Caco-2 (cell line): Measurements from ENCODE around the gene INO80B. TPM values are rescaled to one million over a fixed set of nuclear protein-coding genes. Genes with fewer than 3 reads are reported as not detected.

Experiments used
- BruUV-seq: library from RNA; stranded (reverse); fragments of 400-500 nt; replicated peaks from 2 replicates; lab custom pipeline; 2021; lab: Mats Ljungman, UMichigan
- CTCF ChIA-PET: fragments of 300-600 bp; sonication (Branson Sonifier 250); formaldehyde crosslinking; loops from one replicate; lab custom pipeline; 2022; ENCODE audit warnings: antibody characterized with exemption; lab: Charles Lee
- POLR2A ChIA-PET: fragments of 300-600 bp; sonication (Branson Sonifier 250); formaldehyde crosslinking; loops from one replicate; lab custom pipeline; 2022; ENCODE audit warnings: antibody characterized with exemption; lab: Charles Lee
- DNase-seq, 2 experiments: peaks; one replicate each; pipeline versions ENCODE4 v3.0.0 to v3.0.0-alpha.2; 2020 to 2022
- H3K27me3 ChIP-seq: replicated peaks from 2 replicates; pipeline ENCODE4 v1.6.0; 2011; ENCODE audit warnings: low read length; ENCODE audit not compliant: control insufficient read depth, insufficient read depth
- H3K36me3 ChIP-seq: 2 replicates; pipeline ENCODE4 v1.5.1; 2011; ENCODE audit warnings: low read length; ENCODE audit not compliant: control insufficient read depth, insufficient read depth
- H3K4me1 ChIP-seq: fragments of 250-450 bp; sonication (Bioruptor Pico); 2 replicates; pipeline ENCODE4 v1.5.1; 2020; ENCODE audit warnings: mild to moderate bottlenecking
- H3K4me3 ChIP-seq: 2 replicates; pipeline ENCODE4 v1.5.1; 2011; ENCODE audit warnings: low read depth, mild to moderate bottlenecking, control low read depth, low read length
- H3K9me3 ChIP-seq: fragments of 250-450 bp; sonication (Bioruptor Pico); 2 replicates; pipeline ENCODE4 v1.5.1; 2020; ENCODE audit warnings: mild to moderate bottlenecking, moderate library complexity
- H3K27ac Mint-ChIP-seq: one replicate; pipeline ENCODE4 v1.8.0; 2022; ENCODE audit warnings: mixed read lengths; ENCODE audit not compliant: unreplicated experiment
- H3K27me3 Mint-ChIP-seq: one replicate; pipeline ENCODE4 v1.8.0; 2022; ENCODE audit warnings: mixed read lengths; ENCODE audit not compliant: insufficient read depth, unreplicated experiment
- H3K36me3 Mint-ChIP-seq: one replicate; pipeline ENCODE4 v1.8.0; 2022; ENCODE audit warnings: mild to moderate bottlenecking, mixed read lengths; ENCODE audit not compliant: insufficient read depth, unreplicated experiment
- H3K4me1 Mint-ChIP-seq: one replicate; pipeline ENCODE4 v1.8.0; 2022; ENCODE audit warnings: low read depth, mixed read lengths; ENCODE audit not compliant: unreplicated experiment
- H3K4me3 Mint-ChIP-seq: one replicate; pipeline ENCODE4 v1.8.0; 2022; ENCODE audit warnings: mild to moderate bottlenecking, moderate library complexity, mixed read lengths; ENCODE audit not compliant: unreplicated experiment
- H3K9me3 Mint-ChIP-seq: one replicate; pipeline ENCODE4 v1.8.0; 2022; ENCODE audit warnings: mixed read lengths; ENCODE audit not compliant: unreplicated experiment
- CTCF ChIP-seq, 2 experiments: fragments of 200-600 bp in 1 of 2; IDR thresholded peaks; 1 replicate in 1 of 2; 2 replicates in 1 of 2; pipeline versions ENCODE4 v1.5.1 to v1.8.0; 2011 to 2022; ENCODE audit warnings: antibody characterized with exemption in 1 of 2, control low read depth in 1 of 2, inconsistent platforms in 1 of 2, low read depth in 1 of 2, low read length in 1 of 2, mild to moderate bottlenecking in 1 of 2, moderate library complexity in 1 of 2; ENCODE audit not compliant: insufficient read depth in 1 of 2, severe bottlenecking in 1 of 2, unreplicated experiment in 1 of 2
- intact Hi-C: fragments of 100-400 bp; cut with micrococcal nuclease; formaldehyde crosslinking; loops from one replicate; pipeline ENCODE4 v1.10.0; 2022; ENCODE audit not compliant: unreplicated experiment
- total RNA-seq: library from RNA; stranded (reverse); gene quantifications from 2 replicates; pipeline ENCODE4 v1.2.3, GENCODE V29; 2022

The INO80B gene
- total RNA-seq, 1 experiment from 2014 or later: 25.2 TPM

GRCh38 chr2:74488643-74489481 lies 34.0 kb downstream of the INO80B start:
- ChIA-PET CTCF (interaction anchor here (0.5 to 2.0 kb wide), 5 partner anchors 10 to 48 kb away, joined by 3 to 9 read pairs (median 4); partner anchors contain the start of genes LBX2 and PCGF1), POLR2A (interaction anchor here (0.7 to 2.0 kb wide), 6 partner anchors 13 to 48 kb away, joined by 4 to 17 read pairs (median 5); partner anchors contain the start of genes INO80B, LBX2 and MRPL53)
- Mint-ChIP-seq H3K27ac (peak overlapping the region; percentile 39), H3K9me3 (no peaks in the 10 kb centered on the region), H3K4me3 (peak overlapping the region; percentile 51), H3K27me3 (no peaks in the 10 kb centered on the region), H3K4me1 (peaks cover 28% of the 10 kb centered on the region), H3K36me3 (peaks cover 44% of the 10 kb centered on the region)
- H3K9me3 ChIP-seq: no peaks in the 10 kb centered on the region
- H3K4me3 ChIP-seq: no peak overlapping the region
- H3K4me1 ChIP-seq: peaks cover 37% of the 10 kb centered on the region
- TF ChIP-seq CTCF (IDR thresholded peaks at IDR 0.05; ENCODE audit: insufficient read depth in 1 of 2, low read depth in 1 of 2, low read length in 1 of 2, severe bottlenecking in 1 of 2, unreplicated experiment in 1 of 2): peak in 1 of 2 experiments; percentile 14
- BruUV-seq: no TSS peak
- no peaks in the 10 kb centered on the region for H3K27me3 ChIP-seq
- peak; percentile 83 to 86 for DNase-seq
- intact Hi-C loops: loop anchor here (1.0 kb wide), 2 partner anchors 9 to 13 kb away; no protein-coding TSS in a partner anchor
- H3K36me3 ChIP-seq: peaks cover 2% of the 10 kb centered on the region; the same call in 1 of the 2 replicates

GRCh38 chr2:74489906-74490305 lies 35.0 kb downstream of the INO80B start:
- Histone ChIP-seq H3K36me3 (peaks cover 2% of the 10 kb centered on the region; the same call in 1 of the 2 replicates), H3K9me3 (no peaks in the 10 kb centered on the region)
- CTCF ChIA-PET: interaction anchor here (1.1 to 2.0 kb wide), 4 partner anchors 9 to 49 kb away, joined by 3 to 9 read pairs (median 5); partner anchors contain the start of genes LBX2 and PCGF1

More at GRCh38 chr2:74489906-74490305, 35.0 kb downstream of the INO80B start:
- BruUV-seq: no TSS peak
- Histone ChIP-seq H3K4me3 (no peak overlapping the region), H3K27me3 (no peaks in the 10 kb centered on the region), H3K4me1 (peaks cover 37% of the 10 kb centered on the region)
- Mint-ChIP-seq H3K27me3 (no peaks in the 10 kb centered on the region), H3K36me3 (peaks cover 41% of the 10 kb centered on the region), H3K27ac (peak overlapping the region; percentile 39), H3K9me3 (no peaks in the 10 kb centered on the region), H3K4me3 (no peak overlapping the region), H3K4me1 (peaks cover 22% of the 10 kb centered on the region)
- intact Hi-C loops: loop anchor here (1.0 kb wide), 2 partner anchors 8 to 12 kb away; no protein-coding TSS in a partner anchor
- no peak for DNase-seq
- no peak for TF ChIP-seq CTCF (IDR thresholded peaks at IDR 0.05; ENCODE audit: insufficient read depth in 1 of 2, low read depth in 1 of 2, low read length in 1 of 2, severe bottlenecking in 1 of 2, unreplicated experiment in 1 of 2)
- POLR2A ChIA-PET: interaction anchor here (0.7 to 2.0 kb wide), 4 partner anchors 12 to 89 kb away, joined by 3 to 17 read pairs (median 6); partner anchors contain the start of genes LBX2 and MRPL53
